ENCODE measurements around the gene BCAS4.
"Not testable (repeated sequence)": the region's sequence is repeated elsewhere in the genome, so short reads cannot be mapped to it uniquely, and the experiment has no call there.

BCAS4 gene

DNA sequence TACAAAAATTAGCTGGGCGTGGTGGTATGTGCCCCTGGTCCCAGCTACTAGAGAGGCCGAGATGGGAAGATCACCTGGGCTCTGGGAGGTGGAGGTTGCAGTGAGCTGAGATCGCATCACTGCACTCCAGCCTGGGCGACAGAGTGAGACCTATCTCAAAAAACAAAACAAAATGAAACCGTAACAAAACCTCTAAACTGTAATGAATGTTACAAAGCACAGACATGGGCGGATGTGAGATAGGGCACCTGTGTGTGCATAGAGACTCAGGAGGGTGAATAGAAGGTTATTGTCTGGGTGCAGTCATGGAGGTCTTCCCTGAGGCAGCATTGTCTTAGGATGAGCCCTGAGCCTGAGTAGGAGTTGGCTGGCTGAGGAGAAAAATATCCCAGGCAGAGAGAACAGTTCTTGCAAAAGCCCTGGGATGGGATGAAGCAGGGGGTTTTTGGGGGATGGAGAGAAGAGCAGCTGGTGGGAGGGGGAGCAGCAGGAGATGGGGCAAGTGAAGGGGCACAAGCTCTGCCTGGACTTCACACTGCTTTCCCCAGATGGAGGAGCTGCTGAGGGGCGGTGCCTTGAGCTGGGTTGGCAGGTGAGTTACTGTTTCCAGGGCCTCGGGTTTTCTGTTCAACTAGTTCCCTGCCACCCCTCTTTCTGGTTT is 5.2 kb downstream of the BCAS4 start:
- no peak for DNase-seq

DNA sequence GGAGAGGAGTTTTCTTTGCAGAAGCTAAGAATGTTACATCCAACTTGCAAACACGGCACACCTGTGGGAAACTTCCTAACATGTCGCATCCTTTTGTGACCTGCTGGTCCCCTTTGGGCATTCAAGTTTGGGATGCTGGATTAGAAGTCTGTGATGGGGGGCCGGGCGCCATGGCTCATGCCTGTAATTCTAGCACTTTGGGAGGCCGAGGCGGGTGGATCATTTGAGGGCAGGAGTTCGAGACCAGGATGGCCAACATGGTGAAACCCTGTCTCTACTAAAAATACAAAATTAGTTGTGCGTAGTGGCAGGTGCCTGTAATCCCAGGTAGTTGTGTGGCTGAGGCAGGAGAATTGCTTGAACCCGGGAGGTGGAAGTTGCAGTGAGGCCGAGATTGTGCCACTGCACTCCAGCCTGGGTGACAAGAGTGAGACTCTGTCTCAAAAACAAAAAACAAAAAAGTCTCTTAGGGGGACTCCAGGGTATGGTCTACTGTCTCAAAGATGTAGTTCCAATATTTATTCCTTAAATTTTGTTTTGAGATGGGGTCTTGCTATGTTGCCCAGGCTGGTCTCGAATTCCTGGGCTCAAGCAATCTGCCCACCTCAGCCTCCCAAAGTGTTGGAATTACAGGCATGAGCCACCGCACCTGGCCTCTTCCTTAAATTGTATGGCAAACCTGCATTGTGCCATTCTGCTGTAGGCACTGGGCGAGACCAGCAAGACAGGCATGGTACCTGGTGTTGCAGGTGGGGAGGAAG is 6.3 kb downstream of the BCAS4 start:
- DNase-seq = not testable (repeated sequence)

DNA sequence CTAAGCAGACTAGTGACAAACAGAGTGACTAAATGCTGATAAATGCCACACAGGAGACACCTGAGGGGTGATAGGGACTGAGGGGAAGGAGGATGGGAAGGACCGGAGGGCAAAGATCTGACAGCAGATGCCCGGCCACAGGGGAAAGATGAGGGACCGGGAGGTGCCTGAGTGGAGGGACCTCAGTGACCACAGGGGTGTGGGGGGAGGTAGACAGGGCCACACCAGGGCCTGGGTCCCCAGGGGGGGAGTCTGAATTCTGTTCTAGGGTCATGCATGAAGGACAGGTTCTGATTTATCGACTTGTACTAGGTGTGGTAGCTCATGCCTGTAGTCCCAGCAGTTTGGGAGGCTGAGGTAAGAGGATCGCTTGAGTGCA is 6.9 kb downstream of the BCAS4 start:
- no peak for DNase-seq

DNA sequence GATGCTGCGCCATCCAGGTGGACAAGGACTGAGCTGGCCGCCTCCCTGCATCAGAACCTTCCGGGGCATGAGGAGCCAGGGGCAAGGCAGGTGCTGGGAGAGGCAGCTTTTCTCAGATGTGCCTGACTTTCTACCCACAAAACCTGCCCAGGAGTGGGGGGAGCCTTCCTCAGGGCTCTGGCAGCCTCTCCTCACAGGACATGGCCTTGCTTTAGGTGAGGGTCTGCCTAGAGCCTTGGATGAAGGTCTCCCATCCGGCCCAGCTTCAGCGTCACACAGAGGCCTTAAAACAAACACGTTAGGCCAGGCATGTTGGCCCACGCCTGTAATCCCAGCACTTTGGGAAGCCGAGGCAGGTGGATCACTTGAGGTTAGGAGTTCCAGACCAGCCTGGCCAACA is 7.4 kb downstream of the BCAS4 start:
- DNase-seq = no peak

DNA sequence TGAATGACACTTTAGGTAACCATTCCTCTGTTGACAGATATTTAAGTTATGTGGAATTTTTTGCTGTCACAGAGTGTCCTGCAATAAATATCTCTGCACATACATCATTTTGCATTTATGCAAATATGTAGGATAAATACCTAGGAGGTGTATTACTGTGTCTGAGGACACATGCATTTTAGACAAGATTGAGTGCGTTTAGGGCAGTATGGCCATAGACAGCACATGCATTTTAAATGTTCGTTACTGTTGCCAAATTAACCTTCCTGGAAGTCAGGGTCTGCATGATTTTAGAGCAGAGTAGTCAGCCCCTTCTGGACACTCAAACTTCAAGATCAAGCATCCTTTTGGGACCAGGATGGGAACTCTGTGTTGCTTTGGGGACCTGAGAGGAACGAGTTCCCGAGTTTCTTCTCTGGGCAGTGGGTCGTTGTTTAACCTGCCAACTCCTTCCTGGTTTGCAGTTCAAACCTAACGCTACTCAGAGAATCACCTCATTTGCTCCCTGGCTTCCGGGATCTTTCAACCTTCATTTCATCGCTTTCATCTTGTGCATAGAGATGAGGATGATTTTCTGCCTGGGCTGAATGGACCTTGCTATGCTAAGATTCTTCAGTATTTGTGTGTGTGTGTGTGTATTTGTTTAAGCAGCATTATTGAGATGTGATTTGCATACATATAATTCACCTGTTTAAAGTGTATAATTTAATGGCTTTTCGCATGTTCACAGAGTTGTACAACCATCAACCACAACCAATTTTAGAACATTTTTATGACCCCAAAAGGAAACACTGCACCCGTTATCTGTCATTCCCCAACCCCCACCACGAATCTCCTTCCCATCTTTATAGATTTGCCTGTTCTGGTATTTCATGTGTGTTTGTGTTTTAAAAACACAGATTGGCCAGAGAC is 9.8 kb downstream of the BCAS4 start:
- no peak for DNase-seq

DNA sequence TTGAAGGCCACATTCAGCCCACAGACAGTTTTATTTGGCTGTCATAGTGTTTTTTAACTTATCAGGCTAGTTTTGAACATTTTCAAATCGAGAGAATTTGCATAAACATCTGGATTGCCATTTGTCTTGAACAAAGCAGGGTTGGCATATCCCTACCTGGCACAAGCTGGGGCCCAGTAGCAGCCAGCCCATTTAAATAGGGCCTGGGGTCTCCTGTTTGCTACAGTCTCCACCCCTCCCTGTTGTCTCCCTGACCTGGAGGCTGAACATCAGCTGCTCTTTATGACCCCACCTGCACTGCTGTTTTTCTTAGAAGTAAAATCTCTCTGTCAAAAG is 10.5 kb downstream of the BCAS4 start:
- no peak for DNase-seq

DNA sequence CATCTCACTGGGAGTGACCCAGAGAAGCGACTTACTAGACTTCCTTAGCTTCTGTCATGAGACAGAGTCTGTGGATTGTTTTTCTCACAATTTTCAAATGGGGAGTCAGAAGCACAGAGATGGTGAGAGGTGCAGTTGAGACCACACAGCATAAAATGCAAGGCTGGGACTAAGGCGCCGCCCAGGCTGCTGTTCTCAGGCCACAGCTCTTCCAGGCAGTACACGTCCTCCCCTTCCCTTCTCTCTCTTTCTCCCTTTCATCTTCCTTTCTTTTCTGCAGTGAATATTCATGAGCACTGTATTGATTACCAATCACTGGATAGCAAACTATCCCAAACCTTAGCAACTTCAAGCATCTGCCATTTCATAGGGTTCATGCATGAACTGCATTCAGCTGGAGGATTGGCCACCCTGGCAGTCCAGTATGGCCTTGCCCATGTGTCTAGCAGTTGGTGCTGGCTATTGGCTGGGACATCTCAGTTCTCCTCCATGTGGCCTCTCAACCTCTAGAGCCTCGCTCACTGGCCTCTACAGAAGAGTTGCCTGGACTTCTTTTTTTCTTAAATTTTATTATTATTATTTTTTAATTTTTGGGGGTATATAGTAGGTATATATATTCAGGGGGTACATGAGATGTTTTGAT is 11.4 kb downstream of the BCAS4 start:
- no peak for DNase-seq

DNA sequence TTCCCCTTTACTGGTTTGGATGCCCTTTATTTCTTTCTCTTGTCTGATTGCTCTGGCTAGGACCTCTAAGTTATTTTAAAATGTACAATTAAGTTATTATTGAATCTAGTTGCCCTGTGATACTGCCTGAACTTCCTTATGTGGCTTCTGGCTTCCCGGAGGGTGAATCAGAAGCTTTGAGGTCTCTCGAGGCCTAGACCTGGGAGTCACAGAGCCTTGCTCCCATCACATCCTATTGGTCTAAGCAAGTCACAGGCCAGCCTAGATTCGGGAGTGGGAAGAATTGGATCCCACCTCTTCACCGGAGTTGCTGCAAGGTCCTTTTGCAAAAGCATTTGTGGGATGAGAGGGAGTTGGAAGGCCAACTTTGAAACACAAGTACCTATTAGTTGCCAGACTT is 15.2 kb downstream of the BCAS4 start:
- DNase-seq = no peak

DNA sequence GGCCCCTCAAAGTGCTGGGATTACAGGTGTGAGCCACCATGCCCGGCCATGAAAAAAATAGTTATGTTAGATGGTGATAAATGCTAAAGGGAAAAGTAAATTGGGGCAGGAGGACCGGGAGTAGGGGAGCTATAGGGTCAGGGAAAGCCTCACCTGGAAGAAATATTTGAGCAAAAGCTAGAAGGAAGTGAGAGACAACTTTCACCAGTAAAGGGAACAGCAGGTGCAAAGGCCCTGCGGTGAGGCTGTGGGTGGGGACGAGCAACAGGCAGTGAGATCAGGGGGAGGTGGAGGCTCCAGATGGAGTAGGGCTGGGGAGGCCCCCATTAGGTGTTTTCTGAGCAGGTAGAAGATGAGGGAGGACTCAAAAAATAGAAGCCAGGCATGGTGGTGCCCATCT is 16.0 kb downstream of the BCAS4 start:
- DNase-seq = no peak

DNA sequence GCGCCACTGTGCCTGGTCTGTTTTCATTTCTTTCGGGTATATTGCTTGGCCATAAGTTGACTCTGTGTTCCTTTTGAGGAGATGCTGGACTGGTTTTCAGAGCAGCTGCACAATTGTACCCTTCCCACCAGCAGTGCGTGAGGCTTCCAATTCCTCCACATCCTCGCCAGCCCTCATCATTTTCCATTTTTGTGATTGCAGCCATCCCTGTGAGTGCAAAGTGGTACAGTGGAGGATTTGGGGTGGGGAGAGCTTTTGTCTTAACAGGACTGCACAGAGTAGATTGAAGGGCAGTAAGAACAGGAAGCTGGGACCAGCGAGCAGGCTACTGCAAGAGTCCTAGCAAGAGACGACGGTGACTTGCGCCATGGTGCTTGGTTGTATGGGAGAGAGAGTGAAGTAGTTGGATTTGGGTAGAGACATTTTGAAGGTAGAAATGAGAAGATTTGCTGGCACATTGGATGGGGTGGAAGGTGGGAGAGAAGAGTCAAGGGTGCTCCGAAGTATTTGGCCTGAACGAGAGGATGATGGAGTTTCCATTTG is 18.3 kb downstream of the BCAS4 start:
- DNase-seq = no peak

DNA sequence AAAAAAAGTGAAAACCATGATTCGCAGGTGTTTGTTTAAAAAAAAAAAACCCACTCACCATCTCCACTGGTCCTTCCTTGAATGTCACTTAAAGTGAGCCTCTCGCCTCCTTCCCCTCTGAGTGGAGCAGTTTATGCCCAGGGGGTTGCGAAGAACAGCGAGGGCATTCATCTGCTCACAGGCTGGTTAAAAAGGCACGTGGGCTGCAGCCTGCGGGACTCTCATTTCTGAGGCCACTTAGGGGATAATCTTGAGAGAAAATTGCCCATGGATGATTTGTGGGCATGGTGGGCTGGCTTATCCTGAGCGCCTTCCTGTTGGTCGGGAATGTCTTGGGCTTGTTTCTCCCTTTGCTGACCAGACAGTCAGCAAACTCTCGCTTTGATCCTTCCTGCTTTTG is 18.9 kb downstream of the BCAS4 start:
- DNase-seq = no peak

DNA sequence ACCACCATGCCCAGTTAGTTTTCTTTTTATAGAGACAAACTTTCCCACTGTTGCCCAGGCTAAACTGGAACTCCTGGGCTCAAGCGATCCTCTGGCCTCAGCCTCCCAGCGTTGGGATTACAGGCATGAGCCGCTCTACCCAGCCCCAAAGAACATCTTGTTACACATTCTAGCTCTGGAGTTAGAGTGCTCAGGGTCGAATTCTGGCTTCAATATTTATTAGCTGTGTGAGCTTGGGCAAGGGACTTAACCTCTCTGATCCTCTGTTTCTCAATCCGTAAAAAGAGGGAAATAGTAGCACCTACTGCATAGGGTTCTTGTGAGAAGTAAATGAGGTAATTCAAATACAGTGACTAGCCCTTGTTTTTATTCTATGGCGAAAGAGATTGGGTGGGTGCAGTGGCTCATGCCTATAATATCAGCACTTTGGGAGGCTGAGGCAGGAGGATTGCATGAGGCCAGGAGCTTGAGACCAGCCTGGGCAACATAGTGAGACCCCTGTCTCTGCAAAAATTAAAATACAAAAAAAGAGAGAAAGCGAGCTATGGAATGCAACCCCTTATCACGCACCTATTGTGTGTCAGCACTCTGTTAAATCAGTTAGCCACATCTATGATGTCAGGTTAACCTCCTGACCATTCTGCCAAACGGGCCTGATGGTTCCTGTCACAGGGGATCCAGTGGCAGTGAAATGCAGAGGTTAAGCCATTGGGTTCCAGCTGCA is 19.7 kb downstream of the BCAS4 start:
- DNase-seq = no peak

DNA sequence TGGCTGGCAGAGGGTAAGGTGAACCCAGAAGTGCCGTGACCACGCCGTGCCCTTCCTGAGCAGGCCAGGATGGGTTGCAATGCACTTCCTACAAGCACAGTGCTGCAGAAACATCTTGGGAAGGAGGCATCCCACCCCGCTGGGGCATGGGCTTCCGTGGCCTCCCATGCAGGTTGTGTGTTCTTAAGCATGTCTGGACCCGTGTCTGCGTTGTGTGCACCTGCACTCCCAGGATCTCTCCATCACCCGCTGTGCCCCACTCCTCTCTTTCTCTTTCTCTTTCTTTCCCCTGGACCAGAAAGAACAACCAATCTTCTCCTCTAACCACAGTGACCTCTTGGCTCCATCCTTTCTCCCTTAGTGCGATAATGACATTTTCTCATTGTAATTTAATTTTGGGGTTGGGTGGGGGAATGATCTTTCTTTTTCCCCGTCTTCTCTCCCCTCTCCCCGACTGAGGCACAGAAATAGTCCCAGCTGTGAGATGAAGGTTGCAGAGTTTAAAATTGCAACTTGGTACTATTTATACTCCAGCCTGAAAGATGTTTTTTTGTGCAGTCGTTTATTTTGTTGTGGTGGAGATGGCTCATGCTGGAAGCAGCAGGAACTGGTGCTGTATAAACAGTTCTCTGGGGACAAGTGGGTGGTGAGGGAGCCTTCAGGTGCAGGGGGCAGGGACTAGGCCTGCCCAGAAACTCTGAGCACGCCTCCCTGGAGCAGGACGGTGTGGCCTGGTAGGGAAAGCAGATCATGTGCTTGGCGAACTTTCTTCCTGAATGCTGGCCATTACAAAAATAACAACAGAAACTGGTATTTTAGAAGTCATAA is 20.5 kb downstream of the BCAS4 start:
- peak; percentile 29 for DNase-seq

DNA sequence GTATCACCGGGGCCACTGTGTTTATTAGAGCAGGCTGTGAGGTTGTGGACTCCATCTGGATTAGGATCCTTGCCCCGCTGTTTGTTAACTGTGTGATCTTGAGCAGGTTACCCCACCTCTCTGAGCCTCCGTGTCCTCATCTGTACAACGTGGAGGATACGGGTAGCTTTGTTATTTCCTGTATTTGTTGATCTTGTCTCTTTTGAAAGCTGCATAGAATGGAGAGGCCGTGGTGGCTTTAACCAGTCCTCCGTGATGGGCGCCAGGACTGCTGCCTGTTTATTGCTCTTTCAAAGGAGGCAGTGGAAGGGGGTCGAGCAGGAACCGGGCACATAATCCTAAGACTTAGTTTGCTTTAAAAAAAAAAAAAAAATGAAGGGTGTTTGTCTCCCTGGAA is 22.9 kb downstream of the BCAS4 start:
- no peak for DNase-seq

DNA sequence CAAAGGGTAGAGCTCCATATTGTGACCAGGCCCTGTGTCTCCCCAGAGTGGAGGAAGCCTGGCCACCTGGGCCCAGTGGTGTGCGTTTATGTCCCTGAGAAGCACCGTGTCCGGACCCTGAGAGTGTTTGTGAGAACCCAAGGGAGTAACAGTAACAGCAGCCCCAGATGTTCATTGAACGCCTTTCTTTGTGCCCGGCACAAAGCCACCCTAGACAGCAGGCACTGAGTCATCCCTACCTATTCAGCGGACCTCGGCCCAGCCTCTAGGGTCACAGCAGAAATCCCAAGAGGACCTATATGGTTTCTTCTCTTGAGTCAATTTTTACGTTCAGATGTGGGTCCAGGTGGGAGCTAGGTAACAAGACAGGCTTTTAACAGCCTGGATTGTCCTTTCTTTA is 24.5 kb downstream of the BCAS4 start:
- no peak for DNase-seq

DNA sequence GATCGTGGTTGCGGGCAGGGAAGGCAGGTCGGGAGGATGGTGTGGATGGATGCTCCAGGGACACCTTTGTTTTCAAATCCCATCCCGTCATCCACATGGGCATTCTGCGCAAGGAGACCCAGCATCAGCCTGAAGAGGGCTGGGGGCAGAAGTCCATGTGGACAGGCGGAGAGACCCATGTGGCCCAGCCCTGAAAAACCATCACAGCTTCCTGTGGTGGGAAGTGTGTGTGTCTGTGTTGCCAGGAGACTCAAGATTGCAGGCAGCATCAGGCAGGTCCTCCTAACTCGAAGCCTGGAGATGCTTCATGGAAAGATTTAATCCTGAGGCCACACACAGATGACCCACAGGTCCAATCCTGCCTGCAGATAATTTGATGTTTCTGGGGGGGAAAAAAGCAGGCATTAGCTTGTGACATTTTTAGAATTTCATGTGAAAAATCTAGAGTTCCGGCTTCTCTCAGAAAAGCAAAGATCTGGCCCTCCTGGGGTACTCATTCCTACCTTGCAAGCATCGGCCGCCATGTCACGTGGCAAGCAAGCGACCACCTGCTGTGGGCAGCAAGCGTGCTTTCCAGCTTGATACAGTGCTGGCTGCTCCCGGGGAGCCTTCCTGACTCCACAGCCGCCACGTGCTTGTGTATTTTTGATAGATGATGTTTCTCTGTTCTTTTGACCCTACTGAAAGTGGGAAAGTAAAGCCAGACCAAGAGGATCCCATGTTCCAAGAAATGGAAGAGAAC is 25.8 kb downstream of the BCAS4 start:
- no peak for DNase-seq

DNA sequence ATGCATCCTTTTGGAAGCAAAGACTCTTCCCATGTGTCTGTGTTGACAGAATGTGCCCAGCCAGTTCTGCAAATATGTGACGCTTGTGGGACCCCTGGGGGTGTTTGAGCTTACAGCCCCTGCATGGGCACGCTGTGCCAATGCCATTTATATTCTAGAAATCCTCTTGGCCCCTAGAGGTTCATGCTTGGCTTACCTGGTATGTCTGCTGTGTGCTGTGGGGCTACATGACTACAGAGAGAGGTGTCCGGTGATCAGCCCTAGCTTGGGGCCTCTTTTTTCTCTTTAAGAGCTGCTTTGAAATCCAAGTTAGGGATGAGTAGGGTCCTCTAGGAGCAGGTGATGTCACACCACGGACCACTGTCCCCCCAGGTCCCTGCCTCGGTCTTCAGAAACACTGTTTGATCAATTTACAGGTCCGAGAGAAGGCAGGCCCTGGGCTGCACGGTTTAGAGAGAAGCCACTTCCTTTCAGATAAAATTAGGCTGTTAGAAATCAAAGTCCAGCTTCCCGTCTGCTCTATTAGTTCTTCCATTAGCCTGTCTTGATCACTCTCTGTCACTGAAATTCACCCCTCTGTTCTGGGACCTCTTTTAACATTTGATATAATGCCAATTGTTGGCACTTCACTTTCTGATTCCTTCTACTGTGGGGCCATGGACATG is 26.5 kb downstream of the BCAS4 start:
- no peak for DNase-seq

DNA sequence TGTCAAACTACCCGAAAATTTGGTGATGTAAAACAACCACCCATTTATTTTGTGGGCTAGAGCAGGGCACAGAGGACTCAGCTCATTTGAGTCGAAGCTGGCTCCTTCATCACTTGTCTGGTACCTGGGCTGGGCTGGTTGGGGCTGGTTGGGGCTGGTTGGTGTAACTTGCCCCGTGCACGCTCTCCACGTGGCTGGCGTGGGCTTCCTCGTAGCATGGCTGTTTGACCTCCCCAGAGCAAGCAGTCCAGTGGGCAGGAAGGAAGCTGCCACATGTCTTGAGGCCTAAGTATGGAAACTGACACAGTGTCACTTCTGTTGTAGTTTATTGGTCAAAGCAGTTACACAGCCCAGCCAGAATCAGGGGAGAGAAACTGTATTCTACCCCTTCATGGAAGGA is 27.1 kb downstream of the BCAS4 start:
- no peak for DNase-seq

DNA sequence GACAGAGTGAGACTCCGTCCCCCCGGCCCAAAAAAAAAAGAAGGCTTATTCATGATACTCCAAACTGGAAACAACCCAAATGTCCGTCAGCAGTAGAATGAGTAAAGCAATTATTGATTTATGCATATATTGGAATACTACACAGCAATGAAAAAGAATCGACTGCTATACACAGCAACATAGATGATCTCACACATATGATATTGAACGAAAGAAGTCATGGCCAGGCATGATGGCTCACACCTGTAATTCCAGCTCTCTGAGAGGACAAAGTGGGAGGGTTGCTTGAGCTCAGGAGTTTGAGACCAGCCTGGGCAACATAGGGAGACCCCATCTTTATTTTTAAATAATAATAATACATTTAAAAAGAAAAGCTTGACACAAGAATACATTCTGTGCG is 28.5 kb downstream of the BCAS4 start:
- no peak for DNase-seq

DNA sequence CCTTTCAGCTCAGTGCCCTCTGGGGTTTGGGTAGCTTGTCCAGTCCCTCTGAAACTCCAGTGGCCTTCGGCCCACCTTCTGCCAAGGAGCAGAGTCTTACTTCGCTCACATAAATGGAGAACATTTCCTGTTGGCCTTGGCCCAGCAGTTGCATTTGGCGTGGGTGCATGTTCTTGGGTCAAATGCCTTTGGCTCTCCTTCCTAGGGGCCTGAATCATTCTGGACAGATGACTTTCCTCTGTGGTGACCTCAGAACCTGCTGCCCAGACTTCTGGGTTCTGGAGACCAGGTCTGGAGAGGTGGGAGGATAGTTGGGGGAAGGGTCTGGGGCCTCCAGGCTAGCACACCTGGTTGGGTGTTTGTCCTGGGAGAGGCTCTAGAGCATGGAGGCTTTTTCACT is 29.3 kb downstream of the BCAS4 start:
- no peak for DNase-seq
